ENCODE results near the gene LIN28B.

- no peak for TF ChIP-seq POLR2A (IDR thresholded peaks at IDR 0.05; ENCODE audit: low read length)
- TF ChIP-seq GATA1 (IDR thresholded peaks at IDR 0.05; ENCODE audit: low read depth, low read length) = no peak
Measured at GRCh38 chr6:105041880-105042279, 85.0 kb downstream of the LIN28B start.

Data from erythroblast (primary cell).